PC-3 (cell line): ENCODE measurements around the gene LIN7A. TPM values are rescaled to one million over a fixed set of nuclear protein-coding genes. Genes with fewer than 3 reads are reported as not detected.

ENCODE experiments used
- ATAC-seq: fragments of 200-7000 bp; cut with Tn5 transposase; 2 replicates; pipeline ENCODE4 v1.9.1; 2020; ENCODE audit warnings: mild to moderate bottlenecking, moderate library complexity
- BruUV-seq: library from RNA; stranded (reverse); fragments of 400-500 nt; replicated peaks from 2 replicates; lab custom pipeline; 2021; lab: Mats Ljungman, UMichigan
- CTCF ChIA-PET: fragments of 300-600 bp; sonication (Branson Sonifier 250); formaldehyde crosslinking; loops from one replicate; lab custom pipeline; 2022; ENCODE audit warnings: antibody characterized with exemption; lab: Charles Lee
- POLR2A ChIA-PET: fragments of 300-600 bp; sonication (Branson Sonifier 250); formaldehyde crosslinking; loops from one replicate; lab custom pipeline; 2022; ENCODE audit warnings: antibody characterized with exemption; ENCODE audit not compliant: unreplicated experiment; lab: Charles Lee
- DNase-seq: peaks from one replicate; pipeline ENCODE4 v3.0.0-alpha.2; 2015
- H2AFZ ChIP-seq: fragments of 300-600 bp; sonication (generic); 2 replicates; pipeline ENCODE4 v1.6.0; 2016; ENCODE audit warnings: antibody characterized with exemption, low read length
- H3F3A ChIP-seq: fragments of 300-600 bp; sonication (generic); one replicate; pipeline ENCODE4 v1.6.0; 2017; ENCODE audit warnings: antibody characterized with exemption, low read length, control low read depth, mild to moderate bottlenecking; ENCODE audit not compliant: unreplicated experiment
- H3K27ac ChIP-seq: fragments of 300-600 bp; sonication (generic); 2 replicates; pipeline ENCODE4 v1.5.1; 2016; ENCODE audit warnings: mild to moderate bottlenecking, low read length
- H3K27me3 ChIP-seq: fragments of 300-600 bp; sonication (generic); 2 replicates; pipeline ENCODE4 v1.6.1; 2016; ENCODE audit warnings: low read length, mixed read lengths
- H3K36me3 ChIP-seq: fragments of 300-600 bp; sonication (generic); 2 replicates; pipeline ENCODE4 v1.6.1; 2016; ENCODE audit warnings: low read depth, mixed run types, low read length, mixed read lengths
- H3K4me1 ChIP-seq: fragments of 300-600 bp; sonication (generic); 2 replicates; pipeline ENCODE4 v1.5.1; 2016; ENCODE audit warnings: low read length; ENCODE audit not compliant: insufficient read depth
- H3K4me2 ChIP-seq: fragments of 300-600 bp; sonication (generic); 2 replicates; pipeline ENCODE4 v1.6.0; 2016; ENCODE audit warnings: low read length
- H3K4me3 ChIP-seq: fragments of 300-600 bp; sonication (generic); 2 replicates; pipeline ENCODE4 v1.5.1; 2016; ENCODE audit warnings: mild to moderate bottlenecking, low read length, mixed read lengths
- H3K79me2 ChIP-seq: fragments of 300-600 bp; sonication (generic); 2 replicates; pipeline ENCODE4 v1.6.1; 2017; ENCODE audit warnings: low read length, mixed read lengths
- H3K9ac ChIP-seq: fragments of 300-600 bp; sonication (generic); 2 replicates; pipeline ENCODE4 v1.6.0; 2016; ENCODE audit warnings: mild to moderate bottlenecking, low read length
- H3K9me2 ChIP-seq: fragments of 300-600 bp; sonication (generic); replicated peaks from 2 replicates; pipeline ENCODE4 v1.6.1; 2016; ENCODE audit warnings: mixed run types, low read length, mixed read lengths
- H3K9me3 ChIP-seq: fragments of 300-600 bp; sonication (generic); 2 replicates; pipeline ENCODE4 v1.6.1; 2016; ENCODE audit warnings: low read length, mixed read lengths
- H4K20me1 ChIP-seq: fragments of 300-600 bp; sonication (generic); 2 replicates; pipeline ENCODE4 v1.6.1; 2016; ENCODE audit warnings: low read length, mixed read lengths
- EZH2 ChIP-seq: fragments of 300-600 bp; sonication (generic); IDR thresholded peaks from one replicate; pipeline ENCODE4 v1.6.1; 2017; ENCODE audit warnings: antibody characterized with exemption, mild to moderate bottlenecking, low read length; ENCODE audit not compliant: unreplicated experiment
- EZH2phosphoT487 ChIP-seq: fragments of 300-600 bp; sonication (generic); IDR thresholded peaks from 2 replicates; pipeline ENCODE4 v1.6.1; 2018; ENCODE audit warnings: mild to moderate bottlenecking, antibody characterized with exemption, low read length, borderline replicate concordance
- intact Hi-C: fragments of 100-400 bp; cut with micrococcal nuclease; formaldehyde crosslinking; loops from 2 replicates; pipeline ENCODE4 v1.9.0; 2023
- total RNA-seq: library from RNA; depleted of rRNA; stranded (reverse); fragments of >200 nt; gene quantifications from 2 replicates; pipeline ENCODE4 v1.2.3, GENCODE V29; 2014
- TF ChIP-seq, protein P1 (sequence below): fragments of 300-600 bp; sonication (generic); conservative IDR thresholded peaks from 2 replicates; pipeline ENCODE4 v1.5.1; 2017; ENCODE audit warnings: antibody characterized with exemption, low read depth, mild to moderate bottlenecking, low read length

The LIN7A gene
- total RNA-seq, 1 experiment from 2014 or later, result not detected

DNA sequence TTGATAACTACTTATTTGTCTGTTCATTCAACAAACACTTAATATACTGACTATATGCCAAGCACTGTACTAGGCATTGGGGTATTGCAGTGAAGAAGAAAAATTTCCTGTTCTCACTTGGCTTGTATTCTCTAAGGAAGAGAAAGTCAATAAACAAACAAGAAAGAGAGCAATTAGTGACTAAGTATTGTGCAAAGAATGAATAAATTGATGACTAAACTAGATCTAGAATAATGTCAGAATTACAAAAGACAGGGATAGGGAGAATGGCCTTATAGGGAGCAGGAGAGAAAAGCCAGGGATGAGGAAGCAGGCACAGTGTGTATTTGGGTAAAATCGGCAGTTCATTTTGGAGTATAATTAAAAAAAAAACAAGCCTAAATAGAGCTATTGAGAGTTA, 4.2 kb upstream of the LIN7A start:
- no peak overlapping the region for H3K4me2 ChIP-seq
- no TSS peak for BruUV-seq
- H3K27ac ChIP-seq, result no peak overlapping the region
- no peaks in the 10 kb centered on the region for H3K9me2 ChIP-seq
- intact Hi-C loops, result loop anchor here (10.0 kb wide), 1 partner anchor 183 kb away; no protein-coding TSS in a partner anchor
- no peak for TF ChIP-seq EZH2phosphoT487
- TF ChIP-seq, protein P1, sequence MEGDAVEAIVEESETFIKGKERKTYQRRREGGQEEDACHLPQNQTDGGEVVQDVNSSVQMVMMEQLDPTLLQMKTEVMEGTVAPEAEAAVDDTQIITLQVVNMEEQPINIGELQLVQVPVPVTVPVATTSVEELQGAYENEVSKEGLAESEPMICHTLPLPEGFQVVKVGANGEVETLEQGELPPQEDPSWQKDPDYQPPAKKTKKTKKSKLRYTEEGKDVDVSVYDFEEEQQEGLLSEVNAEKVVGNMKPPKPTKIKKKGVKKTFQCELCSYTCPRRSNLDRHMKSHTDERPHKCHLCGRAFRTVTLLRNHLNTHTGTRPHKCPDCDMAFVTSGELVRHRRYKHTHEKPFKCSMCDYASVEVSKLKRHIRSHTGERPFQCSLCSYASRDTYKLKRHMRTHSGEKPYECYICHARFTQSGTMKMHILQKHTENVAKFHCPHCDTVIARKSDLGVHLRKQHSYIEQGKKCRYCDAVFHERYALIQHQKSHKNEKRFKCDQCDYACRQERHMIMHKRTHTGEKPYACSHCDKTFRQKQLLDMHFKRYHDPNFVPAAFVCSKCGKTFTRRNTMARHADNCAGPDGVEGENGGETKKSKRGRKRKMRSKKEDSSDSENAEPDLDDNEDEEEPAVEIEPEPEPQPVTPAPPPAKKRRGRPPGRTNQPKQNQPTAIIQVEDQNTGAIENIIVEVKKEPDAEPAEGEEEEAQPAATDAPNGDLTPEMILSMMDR, result no peak
- no peak for TF ChIP-seq EZH2
- no peak overlapping the region for H2AFZ ChIP-seq
- H3K27me3 ChIP-seq, result peaks cover 20% of the 10 kb centered on the region
- POLR2A ChIA-PET, result no interaction called here
- CTCF ChIA-PET, result no interaction called here
- ATAC-seq (peak; percentile 19; the same call in 1 of the 2 replicates), DNase-seq (peak; percentile 1)
- no peaks in the 10 kb centered on the region for H3F3A ChIP-seq
- H3K4me1 ChIP-seq, result no peaks in the 10 kb centered on the region
- H3K9ac ChIP-seq, result no peak overlapping the region
- H3K79me2 ChIP-seq, result no peaks in the 10 kb centered on the region
- H3K9me3 ChIP-seq, result no peaks in the 10 kb centered on the region
- H3K36me3 ChIP-seq, result no peaks in the 10 kb centered on the region
- H4K20me1 ChIP-seq, result no peaks in the 10 kb centered on the region
- H3K4me3 ChIP-seq, result no peak overlapping the region

DNA sequence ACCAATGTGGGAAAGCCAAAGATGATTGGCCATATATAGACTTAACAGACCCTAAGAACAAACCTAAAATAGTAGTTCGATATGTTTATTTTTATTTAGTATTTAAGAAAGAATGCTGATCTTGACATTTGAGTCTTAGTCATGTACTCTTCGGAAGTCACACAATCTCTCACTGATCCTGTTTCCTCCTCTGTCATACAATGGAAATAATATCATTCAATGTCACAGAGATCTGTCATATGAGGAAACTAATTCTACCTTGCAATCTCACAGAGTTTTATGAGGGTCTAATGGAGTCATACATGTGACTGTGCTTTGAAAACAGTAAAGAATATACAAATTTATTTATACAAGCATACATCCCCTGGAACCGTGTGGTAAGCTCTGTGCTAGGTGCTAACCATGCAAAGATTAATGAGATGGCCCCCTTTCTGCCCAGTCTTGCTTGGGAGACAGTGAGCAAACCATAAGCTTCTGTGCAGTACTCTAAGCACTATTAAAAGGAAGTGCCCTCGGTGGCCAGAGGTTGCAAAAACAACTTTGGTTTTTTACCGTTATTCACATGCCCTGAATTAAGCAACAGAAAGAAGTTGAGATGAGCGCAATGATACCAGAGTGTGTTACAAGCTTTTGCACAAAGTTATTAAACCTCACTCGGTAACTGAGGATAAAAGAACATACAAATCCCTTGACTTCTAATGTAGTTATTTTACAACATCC, 1.7 kb upstream of the LIN7A start:
- Histone ChIP-seq H2AFZ (no peak overlapping the region), H3F3A (no peaks in the 10 kb centered on the region), H3K4me3 (no peak overlapping the region), H3K36me3 (no peaks in the 10 kb centered on the region), H4K20me1 (no peaks in the 10 kb centered on the region), H3K27me3 (peaks cover 45% of the 10 kb centered on the region), H3K79me2 (no peaks in the 10 kb centered on the region), H3K9me3 (no peaks in the 10 kb centered on the region), H3K4me1 (no peaks in the 10 kb centered on the region), H3K9ac (no peak overlapping the region), H3K27ac (no peak overlapping the region), H3K9me2 (no peaks in the 10 kb centered on the region), H3K4me2 (no peak overlapping the region)
- TF ChIP-seq, protein P1, result no peak
- TF ChIP-seq EZH2, result no peak
- no peak for TF ChIP-seq EZH2phosphoT487
- no TSS peak for BruUV-seq
- ChIA-PET POLR2A (no interaction called here), CTCF (no interaction called here)
- ATAC-seq (no peak), DNase-seq (no peak)
- intact Hi-C loops, result no loop called here

DNA sequence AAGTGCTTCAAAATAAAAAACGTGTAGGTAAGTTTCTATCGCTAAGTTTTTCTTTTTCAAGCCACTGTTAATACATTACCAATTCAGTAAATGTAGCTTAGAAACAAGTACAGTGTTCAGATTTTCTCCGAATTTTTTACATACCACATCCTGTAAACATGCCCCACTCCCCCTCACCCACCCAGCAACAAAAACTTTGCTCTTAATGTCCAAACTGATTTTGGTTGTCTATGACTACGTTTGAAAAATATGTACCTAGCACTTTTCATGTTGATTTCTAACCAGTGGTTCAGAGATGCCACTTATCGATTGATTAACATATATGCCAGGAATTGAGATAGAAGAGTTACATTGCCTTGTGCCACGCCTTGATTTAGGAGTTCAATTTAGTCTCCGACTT, 663 bp upstream of the LIN7A start:
- no peaks in the 10 kb centered on the region for H3F3A ChIP-seq
- H3K4me3 ChIP-seq, result no peak overlapping the region
- H3K9ac ChIP-seq, result no peak overlapping the region
- H3K27me3 ChIP-seq, result peaks cover 53% of the 10 kb centered on the region
- no peak for DNase-seq
- H3K36me3 ChIP-seq, result no peaks in the 10 kb centered on the region
- H3K27ac ChIP-seq, result no peak overlapping the region
- CTCF ChIA-PET, result no interaction called here
- no peak overlapping the region for H3K4me2 ChIP-seq
- H3K9me2 ChIP-seq, result no peaks in the 10 kb centered on the region
- no peak overlapping the region for H2AFZ ChIP-seq
- H4K20me1 ChIP-seq, result no peaks in the 10 kb centered on the region
- H3K79me2 ChIP-seq, result no peaks in the 10 kb centered on the region
- POLR2A ChIA-PET, result no interaction called here
- intact Hi-C loops, result no loop called here
- no peaks in the 10 kb centered on the region for H3K4me1 ChIP-seq
- ATAC-seq, result no peak
- TF ChIP-seq EZH2 (no peak), EZH2phosphoT487 (no peak)
- TF ChIP-seq, protein P1, result no peak
- H3K9me3 ChIP-seq, result no peaks in the 10 kb centered on the region
- BruUV-seq, result no TSS peak
